GM21717 (cell line): ENCODE data around the gene MYCBPAP.

Experiments
- ATAC-seq: cut with Tn5 transposase; IDR thresholded peaks from one replicate; pipeline ENCODE4 v1.9.1; 2021; ENCODE audit warnings: mild to moderate bottlenecking, moderate library complexity; ENCODE audit not compliant: unreplicated experiment

MYCBPAP gene

GRCh38 chr17:50569592-50569991 is 61.4 kb downstream of the MYCBPAP start:
- ATAC-seq = no peak

- no peak for ATAC-seq
Observed at GRCh38 chr17:50570032-50570431, 61.8 kb downstream of the MYCBPAP start.

- no peak for ATAC-seq
Observed at GRCh38 chr17:50570528-50570927, 62.3 kb downstream of the MYCBPAP start.

DNA sequence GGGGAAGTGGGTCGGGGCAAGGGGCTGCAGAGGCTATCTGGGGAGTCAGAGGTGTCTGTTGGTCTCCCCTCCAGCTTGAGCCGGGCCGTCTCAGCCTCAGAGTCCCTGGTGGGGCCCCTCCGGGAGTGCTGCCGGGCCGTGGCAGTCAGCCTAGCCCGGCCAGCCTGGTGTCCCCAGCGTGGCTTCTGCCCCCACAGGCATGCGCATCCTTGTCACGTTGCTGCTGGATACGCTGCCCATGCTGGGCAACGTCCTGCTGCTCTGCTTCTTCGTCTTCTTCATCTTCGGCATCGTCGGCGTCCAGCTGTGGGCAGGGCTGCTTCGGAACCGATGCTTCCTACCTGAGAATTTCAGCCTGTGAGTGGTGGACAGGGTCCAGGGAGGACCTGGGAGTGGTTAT is 63.4 kb downstream of the MYCBPAP start:
- ATAC-seq = no peak

- ATAC-seq = no peak
Observed at GRCh38 chr17:50572541-50572940, 64.3 kb downstream of the MYCBPAP start.

DNA sequence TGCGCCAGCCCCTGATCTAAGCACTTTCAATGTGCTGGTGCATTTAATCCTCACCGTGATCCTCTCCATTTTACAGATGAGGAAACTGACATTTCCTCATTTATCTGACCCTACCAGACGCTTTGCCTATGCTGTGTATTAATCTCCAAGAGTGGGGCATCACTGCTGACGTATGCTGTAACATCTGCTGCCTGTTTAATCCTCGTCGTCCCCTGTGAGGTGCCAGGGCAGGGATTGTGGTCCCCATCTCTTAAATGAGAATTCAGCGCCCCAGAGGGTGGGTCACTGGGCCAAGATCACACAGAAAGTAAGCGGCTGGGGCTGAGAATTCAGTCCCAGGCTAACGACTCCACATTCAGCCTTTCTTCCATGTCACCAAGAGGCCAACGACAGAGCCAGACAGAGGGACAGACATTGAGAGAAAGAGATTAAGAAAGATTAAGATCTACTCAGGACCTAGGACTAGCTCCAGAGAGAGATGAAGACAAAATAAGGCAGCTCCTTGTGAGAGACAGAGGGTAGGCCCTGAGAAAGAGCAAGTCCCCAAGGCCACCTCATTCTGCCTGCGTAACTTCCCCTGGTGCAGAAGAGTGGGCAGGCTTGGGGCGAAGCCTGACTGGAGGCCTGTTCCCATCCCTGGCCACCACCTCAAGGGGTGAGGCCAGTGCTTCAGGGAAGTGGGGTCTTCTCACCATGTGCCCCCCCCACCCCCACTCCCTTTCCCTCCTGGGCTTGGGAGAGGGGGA is 65.8 kb downstream of the MYCBPAP start:
- no peak for ATAC-seq

GRCh38 chr17:50575581-50576210 is 67.5 kb downstream of the MYCBPAP start:
- no peak for ATAC-seq

DNA sequence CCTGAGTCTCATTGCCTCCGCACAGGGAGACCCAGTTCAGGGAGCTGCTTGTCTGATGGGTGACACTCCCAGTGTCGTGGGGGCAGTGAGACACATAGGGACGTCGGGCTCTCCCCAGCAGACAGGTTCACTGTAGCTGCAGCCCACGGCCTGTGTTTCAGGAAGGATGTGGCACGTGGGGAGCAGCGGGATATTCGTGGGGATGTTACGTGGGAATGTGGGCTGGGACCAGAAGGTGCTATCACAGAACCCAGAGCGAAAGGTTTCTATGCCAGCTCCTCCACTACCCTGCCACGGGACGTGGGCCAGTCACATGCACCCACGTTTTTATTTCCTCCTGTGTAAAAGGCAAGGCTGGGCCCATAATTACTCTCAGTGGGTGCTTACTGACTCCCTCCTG is 68.6 kb downstream of the MYCBPAP start:
- ATAC-seq = no peak

DNA sequence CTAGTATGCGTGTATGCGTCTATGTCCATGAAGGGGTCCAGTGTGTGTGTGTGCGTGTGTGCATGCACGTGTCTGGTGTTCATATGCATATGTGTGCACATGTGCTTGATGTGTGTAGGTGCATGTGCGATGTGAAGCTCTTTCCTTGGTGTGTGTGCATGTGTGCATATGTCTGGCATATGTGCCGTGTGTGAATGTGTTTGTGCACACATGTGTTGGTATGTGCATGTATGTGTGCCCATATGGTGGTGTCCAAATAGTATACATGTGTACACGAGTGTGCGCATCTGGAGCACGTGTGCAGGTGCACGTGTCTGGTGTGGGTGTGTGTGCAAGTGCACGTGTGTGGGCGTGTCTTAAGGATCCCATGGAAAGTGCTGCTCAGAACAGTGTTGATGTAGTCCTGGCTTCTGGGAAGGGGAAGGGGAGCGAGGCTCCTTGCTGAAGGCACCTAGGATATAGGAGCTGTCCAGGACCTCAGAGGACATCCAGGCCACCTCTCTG is 69.3 kb downstream of the MYCBPAP start:
- no peak for ATAC-seq

DNA sequence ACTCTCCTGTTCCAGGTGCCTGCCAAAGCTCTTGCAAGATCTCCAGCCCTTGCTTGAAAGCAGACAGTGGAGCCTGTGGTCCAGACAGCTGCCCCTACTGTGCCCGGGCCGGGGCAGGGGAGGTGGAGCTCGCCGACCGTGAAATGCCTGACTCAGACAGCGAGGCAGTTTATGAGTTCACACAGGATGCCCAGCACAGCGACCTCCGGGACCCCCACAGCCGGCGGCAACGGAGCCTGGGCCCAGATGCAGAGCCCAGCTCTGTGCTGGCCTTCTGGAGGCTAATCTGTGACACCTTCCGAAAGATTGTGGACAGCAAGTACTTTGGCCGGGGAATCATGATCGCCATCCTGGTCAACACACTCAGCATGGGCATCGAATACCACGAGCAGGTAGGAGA is 69.9 kb downstream of the MYCBPAP start:
- no peak for ATAC-seq

GRCh38 chr17:50579399-50579798 is 71.2 kb downstream of the MYCBPAP start:
- no peak for ATAC-seq

GRCh38 chr17:50580646-50581045 is 72.4 kb downstream of the MYCBPAP start:
- no peak for ATAC-seq
